ENCODE results near the gene DDO.

- TF ChIP-seq EP300 (conservative IDR thresholded peaks at IDR 0.05; ENCODE audit: poor library complexity, severe bottlenecking) (no peak), CTCF (IDR thresholded peaks at IDR 0.05; ENCODE audit: poor library complexity, severe bottlenecking) (no peak), EZH2 (IDR thresholded peaks at IDR 0.05; ENCODE audit: borderline replicate concordance, insufficient read depth, low read length, poor library complexity, severe bottlenecking) (no peak), RAD21 (conservative IDR thresholded peaks at IDR 0.05) (no peak), SMC3 (conservative IDR thresholded peaks at IDR 0.05; ENCODE audit: poor library complexity) (no peak), POLR2AphosphoS5 (IDR thresholded peaks at IDR 0.05) (no peak)
Measured at GRCh38 chr6:110353457-110354001, 61.8 kb downstream of the DDO start.

Measured in neural cell (in vitro differentiated cells).